Natural killer cell (primary cell): ENCODE results near the gene UNC79. TPM values are rescaled to one million over a fixed set of nuclear protein-coding genes. Genes with fewer than 3 reads are reported as not detected.
"Not testable (repeated sequence)": the region's sequence is repeated elsewhere in the genome, so short reads cannot be mapped to it uniquely, and the experiment has no call there.

Experiments used
- ATAC-seq, 3 donors: fragments of 150-1000 bp in 2 of 3; fragments of 200-7000 bp in 1 of 3; cut with Tn5 transposase; 1 replicate in 1 of 3; 2 replicates in 2 of 3; pipeline ENCODE4 v1.10.0; 2021; ENCODE audit warnings: mild to moderate bottlenecking in 2 of 3, moderate library complexity in 2 of 3
- DNase-seq, 2 donors: peaks; one replicate each; pipeline versions ENCODE4 v3.0.0 to v3.0.0-alpha.2; 2013 to 2021; ENCODE audit warnings: mixed read lengths in 1 of 2
- H3K27ac ChIP-seq: one replicate; pipeline ENCODE4 v1.5.1; 2013; ENCODE audit warnings: mild to moderate bottlenecking, low read length
- H3K27me3 ChIP-seq: one replicate; pipeline ENCODE4 v1.6.1; 2013; ENCODE audit warnings: low read length; ENCODE audit not compliant: control insufficient read depth, insufficient read depth
- H3K36me3 ChIP-seq: one replicate; pipeline ENCODE4 v1.6.1; 2013; ENCODE audit warnings: low read length; ENCODE audit not compliant: control insufficient read depth, insufficient read depth
- H3K4me1 ChIP-seq: one replicate; pipeline ENCODE4 v1.6.1; 2013; ENCODE audit warnings: low read length; ENCODE audit not compliant: control insufficient read depth, insufficient read depth
- H3K4me3 ChIP-seq: one replicate; pipeline ENCODE4 v1.5.1; 2013; ENCODE audit warnings: low read length
- H3K9me3 ChIP-seq: one replicate; pipeline ENCODE4 v1.6.1; 2013; ENCODE audit warnings: low read length; ENCODE audit not compliant: control insufficient read depth, insufficient read depth
- H3K27ac Mint-ChIP-seq, 2 donors: one replicate each; pipeline ENCODE4 v1.8.0; 2022; ENCODE audit warnings: mild to moderate bottlenecking in 2 of 2, mixed read lengths in 2 of 2, moderate library complexity in 1 of 2
- H3K27me3 Mint-ChIP-seq, 2 donors: one replicate each; pipeline ENCODE4 v1.8.0; 2022; ENCODE audit warnings: low read depth in 2 of 2, mixed read lengths in 2 of 2
- H3K36me3 Mint-ChIP-seq: one replicate; pipeline ENCODE4 v1.8.0; 2022; ENCODE audit warnings: mixed read lengths
- H3K4me1 Mint-ChIP-seq, 2 donors: one replicate each; pipeline ENCODE4 v1.8.0; 2022; ENCODE audit warnings: mixed read lengths in 2 of 2
- H3K4me3 Mint-ChIP-seq: one replicate; pipeline ENCODE4 v1.8.0; 2022; ENCODE audit warnings: mild to moderate bottlenecking, moderate library complexity, mixed read lengths
- H3K9me3 Mint-ChIP-seq, 2 donors: one replicate each; pipeline ENCODE4 v1.8.0; 2022; ENCODE audit warnings: mixed read lengths in 2 of 2
- CTCF ChIP-seq: fragments of 200-600 bp; IDR thresholded peaks from one replicate; pipeline ENCODE4 v1.8.0; 2022; ENCODE audit warnings: antibody characterized with exemption
- WGBS: methylation state at CpG from one replicate; pipeline ENCODE4 v1.1.7; 2013; ENCODE audit warnings: missing lambda C conversion rate; ENCODE audit not compliant: insufficient coverage; 5-methylcytosine and 5-hydroxymethylcytosine counted together
- intact Hi-C: fragments of 100-400 bp; cut with micrococcal nuclease; formaldehyde crosslinking; loops from one replicate; pipeline ENCODE4 v1.14.2; 2022
- total RNA-seq, 4 donors: library from RNA; stranded (reverse); fragments of 120-200 nt in 1 of 4; gene quantifications; one replicate each; pipeline versions ENCODE4 v1.2.3 to v1.2.4, GENCODE V29; 2013 to 2022

UNC79 gene
- total RNA-seq, 3 donors from 2014 or later (not counting 1 experiment from before 2014, with no cell fraction given): 0.05 TPM; not detected in 1

GRCh38 chr14:93410893-93411292, 19.8 kb upstream of the UNC79 start:
- H3K36me3 Mint-ChIP-seq: no peaks in the 10 kb centered on the region
- no peak for TF ChIP-seq CTCF
- no peak overlapping the region for H3K4me3 Mint-ChIP-seq
- H3K4me1 Mint-ChIP-seq: no peaks in the 10 kb centered on the region
- WGBS: 91% methylated on average over 3 of the region's 3 CpGs
- peaks cover 2 to 8% of the 10 kb centered on the region in 2 donors for H3K27me3 Mint-ChIP-seq
- Histone ChIP-seq H3K27me3 (no peaks in the 10 kb centered on the region), H3K36me3 (no peaks in the 10 kb centered on the region), H3K4me1 (no peaks in the 10 kb centered on the region), H3K27ac (no peak overlapping the region), H3K9me3 (no peaks in the 10 kb centered on the region), H3K4me3 (no peak overlapping the region)
- ATAC-seq (no peak), DNase-seq (no peak)
- H3K27ac Mint-ChIP-seq: no peak overlapping the region
- intact Hi-C loops: no loop called here
- H3K9me3 Mint-ChIP-seq: peaks cover 3% of the 10 kb centered on the region in 2 donors

- H3K9me3 ChIP-seq, H3K27ac Mint-ChIP-seq, H3K4me3 Mint-ChIP-seq, H3K36me3 ChIP-seq, H3K4me1 Mint-ChIP-seq, intact Hi-C loops, H3K27me3 ChIP-seq, H3K27ac ChIP-seq, H3K4me3 ChIP-seq, DNase-seq, ATAC-seq, H3K4me1 ChIP-seq: not testable (repeated sequence)
- no CpG with 5 or more reads among the region's 1 CpG for WGBS
- Mint-ChIP-seq H3K9me3 (peaks cover 11 to 14% of the 10 kb centered on the region in 2 donors), H3K36me3 (peaks cover 16% of the 10 kb centered on the region), H3K27me3 (peaks cover 19 to 37% of the 10 kb centered on the region in 2 donors)
These were observed 5.6 kb upstream of the UNC79 start for GRCh38 chr14:93425136-93425535.

- peaks cover 21 to 39% of the 10 kb centered on the region in 2 donors for H3K27me3 Mint-ChIP-seq
- intact Hi-C loops: no loop called here
- no peak overlapping the region for H3K4me3 Mint-ChIP-seq
- no peaks in the 10 kb centered on the region for H3K4me1 Mint-ChIP-seq
- H3K36me3 ChIP-seq: no peaks in the 10 kb centered on the region
- DNase-seq: no peak
- H3K4me3 ChIP-seq: no peak overlapping the region
- H3K27ac ChIP-seq: no peak overlapping the region
- H3K27ac Mint-ChIP-seq: no peak overlapping the region
- no peaks in the 10 kb centered on the region for H3K4me1 ChIP-seq
- no peak for ATAC-seq
- no peaks in the 10 kb centered on the region for H3K9me3 ChIP-seq
- H3K9me3 Mint-ChIP-seq: peaks cover 11 to 14% of the 10 kb centered on the region in 2 donors
- H3K27me3 ChIP-seq: peaks cover 22% of the 10 kb centered on the region
- peaks cover 16% of the 10 kb centered on the region for H3K36me3 Mint-ChIP-seq
- TF ChIP-seq CTCF: no peak
These were observed 4.0 kb upstream of the UNC79 start for GRCh38 chr14:93426750-93427149.

- intact Hi-C loops: no loop called here
- H3K27ac ChIP-seq: no peak overlapping the region
- ATAC-seq: no peak
- no peaks in the 10 kb centered on the region for H3K9me3 ChIP-seq
- Mint-ChIP-seq H3K9me3 (peaks cover 5 to 11% of the 10 kb centered on the region in 2 donors), H3K36me3 (peaks cover 15% of the 10 kb centered on the region), H3K4me1 (no peaks in the 10 kb centered on the region), H3K27me3 (peaks cover 40 to 42% of the 10 kb centered on the region in 2 donors), H3K4me3 (no peak overlapping the region), H3K27ac (no peak overlapping the region)
- no peaks in the 10 kb centered on the region for H3K36me3 ChIP-seq
- 5% methylated on average over 24 of the region's 27 CpGs for WGBS
- H3K27me3 ChIP-seq: peaks cover 30% of the 10 kb centered on the region
- no peak for TF ChIP-seq CTCF
- DNase-seq: no peak
- H3K4me1 ChIP-seq: no peaks in the 10 kb centered on the region
- H3K4me3 ChIP-seq: no peak overlapping the region
These were observed 414 bp downstream of the UNC79 start for GRCh38 chr14:93431036-93431670.
